GM18507 (cell line): ENCODE data around the gene ANKRD33.

Experiments
- DNase-seq: peaks from one replicate; pipeline ENCODE4 v3.0.0; 2011; ENCODE audit warnings: low read depth; ENCODE audit not compliant: insufficient read length; ENCODE audit errors: extremely low spot score
- FAIRE-seq: peaks from 2 replicates; lab custom pipeline; 2011; peaks lifted over from hg19 to GRCh38; lab: Jason Lieb, UNC

The ANKRD33 gene

GRCh38 chr12:51887476-51888315, at the start of gene ANKRD33:
Gene ANKRD33 (plus strand): TSS chr12:51888103. CDS start chr12:51888187, 84 bp downstream.
- DNase-seq (no peak), FAIRE-seq (no peak)

DNA sequence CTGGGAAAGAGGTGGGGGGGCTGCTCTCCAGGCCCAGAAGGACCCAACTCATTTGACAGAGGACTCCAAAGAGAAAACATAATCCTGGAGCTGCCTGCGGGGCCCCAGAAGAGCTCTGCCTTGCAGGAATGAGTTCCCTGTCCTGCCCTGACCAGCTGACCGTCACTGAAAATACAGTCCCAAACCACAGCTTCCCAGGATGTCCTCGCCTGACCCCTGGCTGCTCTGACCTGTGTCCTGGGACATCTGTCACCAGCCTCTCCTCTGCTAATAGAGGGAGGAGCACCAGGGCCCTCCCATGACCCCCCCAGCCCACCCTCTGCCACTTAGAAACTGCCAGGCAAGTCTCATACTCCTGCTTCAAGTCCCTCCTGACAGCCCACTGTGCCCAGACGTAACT, 49.1 kb upstream of the ANKRD33 start:
- DNase-seq, result no peak
- FAIRE-seq, result no peak

DNA sequence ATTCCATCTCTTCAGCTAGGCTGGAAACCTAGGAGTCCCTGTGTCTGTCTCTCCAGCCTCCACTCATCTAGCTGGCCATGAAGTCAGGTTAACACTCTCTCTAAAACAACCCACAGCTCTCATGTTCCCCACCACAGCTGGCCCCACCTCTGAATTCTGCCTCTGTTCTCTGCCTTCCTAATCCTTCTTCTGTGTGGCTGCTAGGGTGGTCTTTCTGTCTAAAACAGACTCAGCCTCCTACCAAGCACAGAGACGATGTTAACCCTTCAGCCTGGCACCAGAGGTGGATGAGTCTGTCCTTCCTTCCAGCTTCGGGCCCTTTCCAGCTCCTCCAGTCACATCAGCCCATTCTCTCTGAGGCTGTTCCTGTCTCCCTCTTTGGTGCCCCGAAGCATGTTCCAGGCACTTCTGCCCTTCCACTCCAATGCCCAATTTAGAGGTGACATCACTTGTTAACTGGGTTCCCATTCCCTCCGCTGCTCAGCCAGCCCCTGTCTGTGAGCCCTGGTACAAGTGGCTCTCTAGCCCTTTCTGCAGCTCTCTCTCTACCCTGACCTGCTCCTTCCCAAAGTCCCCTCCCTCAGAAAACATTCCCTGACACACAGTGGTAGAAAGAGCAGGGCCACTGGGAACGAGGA, 48.5 kb upstream of the ANKRD33 start:
- no peak for FAIRE-seq
- DNase-seq, result no peak

DNA sequence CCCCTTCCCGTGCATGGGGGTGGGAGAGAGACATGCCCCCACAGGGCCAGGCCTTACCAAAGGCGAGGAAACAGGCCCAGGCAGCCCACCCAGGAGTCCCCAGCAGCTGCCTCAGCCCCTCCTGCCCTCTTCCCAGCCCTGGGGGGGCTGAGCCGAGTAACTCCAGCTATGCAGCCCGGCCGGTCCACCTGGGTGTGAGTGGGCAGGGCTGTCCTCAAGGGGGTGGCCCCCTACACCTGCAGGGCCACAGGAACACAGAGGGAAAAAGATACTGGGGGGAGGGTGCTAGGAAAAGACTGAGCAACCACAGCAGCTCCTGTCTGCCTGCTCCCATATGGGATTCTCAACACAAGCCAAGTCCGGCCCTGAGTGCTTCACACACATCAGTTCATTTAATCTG, 46.9 kb upstream of the ANKRD33 start:
- FAIRE-seq (no peak), DNase-seq (no peak)

DNA sequence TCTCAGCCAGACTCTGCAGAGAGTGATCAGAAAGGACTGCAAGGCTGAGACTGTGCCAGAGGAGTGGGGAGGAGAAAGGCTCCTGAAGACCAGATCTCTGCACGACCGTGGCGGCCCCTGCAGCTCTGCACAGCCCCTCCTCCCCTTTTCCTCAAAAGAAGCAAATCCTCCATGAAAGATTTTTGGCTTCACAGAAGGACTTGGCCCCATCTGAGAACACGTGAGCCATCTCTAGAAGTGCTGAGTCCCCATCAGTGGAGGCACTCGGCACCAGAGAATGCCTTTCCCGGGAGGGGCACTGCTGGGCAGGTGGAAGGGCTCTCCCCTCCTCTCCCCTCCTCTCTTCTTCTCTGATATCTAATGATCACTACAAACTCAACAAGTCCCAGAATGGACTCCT, 46.2 kb upstream of the ANKRD33 start:
- FAIRE-seq (no peak), DNase-seq (no peak)

DNA sequence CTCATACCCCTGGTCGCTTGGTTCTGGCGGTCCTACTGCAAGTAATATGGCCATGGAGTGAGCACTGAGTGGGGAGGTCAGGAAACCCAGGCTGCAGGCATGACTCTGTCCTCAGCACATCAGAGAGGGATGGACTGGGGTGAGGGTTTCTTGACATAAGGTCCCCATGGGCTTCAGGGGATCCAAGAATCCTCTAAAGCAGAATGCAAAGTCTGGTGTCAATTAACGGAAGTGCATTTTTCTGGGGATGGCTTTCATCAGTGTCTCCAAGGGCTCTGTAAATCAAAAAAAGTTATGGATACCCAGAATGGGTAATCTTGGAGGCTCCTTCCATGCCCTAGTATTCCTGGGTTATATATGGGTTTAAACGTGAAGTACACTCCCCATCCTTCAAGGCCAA, 43.0 kb upstream of the ANKRD33 start:
- DNase-seq, result no peak
- no peak for FAIRE-seq

DNA sequence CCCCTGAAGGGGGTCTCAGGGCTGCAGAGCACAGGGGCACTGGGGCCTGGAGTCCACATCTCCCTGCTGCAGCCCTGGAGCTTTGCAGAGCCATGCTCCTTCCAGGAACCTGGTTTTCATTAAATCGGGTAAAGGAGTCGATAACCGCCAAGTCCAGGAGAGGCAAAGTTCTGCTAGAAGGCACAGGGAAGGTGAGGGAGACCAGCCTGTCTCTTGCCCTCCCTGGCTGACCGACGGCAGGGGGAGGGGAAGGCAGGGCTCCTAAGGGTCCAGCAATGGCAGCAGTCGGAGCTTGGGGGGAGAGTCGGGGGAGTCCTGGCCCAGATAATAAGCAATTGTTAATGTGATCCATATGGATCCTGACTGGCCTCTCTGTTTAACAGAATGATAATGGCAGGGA, 42.4 kb upstream of the ANKRD33 start:
- FAIRE-seq (no peak), DNase-seq (no peak)

DNA sequence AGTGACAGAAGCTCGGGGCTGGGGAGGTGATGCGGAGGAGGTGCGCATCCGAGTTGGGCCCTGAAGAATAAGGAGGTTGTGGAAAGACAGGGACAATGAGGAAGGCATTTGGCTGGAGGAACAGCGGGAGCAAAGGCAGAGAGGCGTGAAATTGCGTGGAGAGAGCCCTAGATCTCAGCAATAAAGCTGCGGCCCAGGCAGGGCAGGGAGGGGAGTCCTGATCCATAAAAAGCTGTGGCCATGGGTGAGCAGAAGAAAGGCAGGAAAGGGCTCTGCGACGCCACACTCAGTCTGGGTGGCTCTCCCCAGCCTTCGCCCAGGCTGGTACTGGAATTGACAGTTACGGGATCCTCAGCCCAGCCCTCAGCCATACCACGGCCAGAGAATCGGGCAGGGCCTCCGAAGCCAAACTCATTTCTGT, 41.6 kb upstream of the ANKRD33 start:
- no peak for FAIRE-seq
- no peak for DNase-seq

DNA sequence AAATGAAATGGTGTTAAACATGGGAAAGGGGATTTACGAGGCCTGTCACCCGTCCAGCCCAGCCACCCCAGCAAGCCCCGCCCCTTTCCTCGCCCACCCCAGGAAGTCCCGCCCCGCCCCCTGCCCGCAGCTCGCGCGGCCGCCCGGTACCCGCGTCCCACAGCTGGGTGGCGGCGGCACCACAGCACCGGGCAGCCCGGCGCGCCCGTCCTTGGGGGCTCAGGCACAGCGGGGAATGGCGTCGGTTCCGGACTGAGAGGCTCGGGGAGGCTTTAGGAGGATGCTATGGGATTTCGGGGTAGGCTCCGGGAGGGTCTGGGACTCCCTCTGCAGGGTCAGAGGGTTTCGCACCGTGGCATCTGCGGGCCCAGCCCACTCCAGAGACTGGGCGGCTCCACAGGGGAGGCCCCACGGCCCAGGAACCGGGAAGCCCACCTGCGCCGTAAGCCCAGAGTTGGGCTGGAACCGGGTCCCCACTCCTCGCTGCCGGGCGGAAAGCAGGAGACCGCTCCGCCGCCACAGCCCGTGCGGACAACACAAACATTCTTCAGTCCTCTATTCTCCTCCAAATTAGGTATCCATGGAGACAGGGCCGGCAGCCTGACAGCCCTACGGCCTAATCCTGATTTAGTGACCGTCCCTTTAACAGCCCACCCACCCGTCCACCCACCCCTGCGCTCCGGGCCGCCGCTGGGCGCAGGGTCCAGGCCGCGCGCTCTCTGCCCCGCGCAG, 40.8 kb upstream of the ANKRD33 start:
- no peak for FAIRE-seq
- DNase-seq, result no peak

- DNase-seq, result no peak
Measured at GRCh38 chr12:51847643-51848325, 40.1 kb upstream of the ANKRD33 start.

DNA sequence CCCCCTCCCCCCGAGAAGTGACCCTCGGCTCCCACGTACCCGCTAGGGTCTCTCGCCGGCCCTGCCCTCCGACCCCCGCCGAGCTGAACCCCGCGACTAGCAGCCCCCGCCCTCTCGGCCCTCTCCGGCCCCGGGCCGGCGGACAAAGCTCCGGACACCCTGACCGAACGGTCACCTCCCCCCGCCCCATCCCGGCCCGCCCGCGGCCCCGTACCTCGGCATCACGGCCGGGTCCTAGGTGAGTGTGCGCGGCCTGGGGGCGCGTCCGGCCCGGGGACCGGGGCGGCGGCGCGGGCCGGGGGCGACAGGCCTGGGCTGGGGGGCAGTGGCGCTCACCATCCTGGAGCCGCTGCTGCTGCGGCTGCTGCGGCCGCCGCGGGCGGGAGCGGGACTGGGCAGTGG, 39.6 kb upstream of the ANKRD33 start, which contains the start of gene FIGNL2:
FIGNL2 (minus strand) TSS at position 393 of the 402 bp plus-strand sequence. CDS start 26,305 bp downstream, outside the sequence.
- FAIRE-seq (no peak), DNase-seq (no peak)

More at GRCh38 chr12:51847643-51848325, 40.1 kb upstream of the ANKRD33 start:
- FAIRE-seq, result no peak

- FAIRE-seq, result no peak
Measured at GRCh38 chr12:51848841-51849735, 38.8 kb upstream of the ANKRD33 start.

DNA sequence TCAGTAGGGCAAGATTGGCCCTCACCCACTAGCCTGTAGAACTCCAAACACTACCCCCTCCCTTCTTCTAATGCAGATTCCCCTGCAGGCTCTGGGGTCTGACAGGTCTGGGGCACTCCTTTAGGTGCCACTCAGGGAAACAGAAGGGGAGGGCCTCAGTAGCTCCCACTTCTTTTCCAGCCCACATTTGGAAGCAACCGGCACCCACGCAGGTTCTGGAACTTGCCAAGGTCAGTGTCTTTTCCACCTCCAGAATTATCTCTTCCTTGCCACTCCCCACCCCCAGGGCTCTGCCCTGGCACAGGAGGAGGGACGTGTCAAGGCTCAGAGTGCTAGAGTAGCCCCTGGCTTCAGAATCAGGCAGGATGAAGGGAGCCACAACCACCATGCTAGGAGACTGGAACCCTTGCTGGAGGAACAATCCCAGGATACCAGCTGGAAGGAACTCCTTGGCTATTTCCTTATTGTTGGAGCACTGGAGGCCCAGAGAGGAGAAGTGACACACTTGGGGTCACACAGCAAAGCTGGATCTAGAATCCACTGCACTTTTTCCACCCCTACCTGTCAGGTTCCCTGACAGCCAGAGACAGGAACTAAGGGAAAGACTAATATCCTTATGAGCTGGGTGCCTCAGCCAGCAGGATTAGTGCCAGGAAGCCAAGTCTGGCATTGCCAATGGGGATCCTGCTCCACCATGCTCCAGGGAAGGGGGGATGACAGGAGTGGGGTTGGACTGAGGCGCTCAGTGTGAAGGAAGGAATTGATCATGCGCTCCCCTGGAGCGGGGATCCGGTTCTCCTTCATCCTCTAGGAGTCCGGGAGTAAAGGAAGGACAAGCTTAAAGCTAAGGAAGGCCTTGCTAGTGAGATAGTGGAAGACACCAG, 37.6 kb upstream of the ANKRD33 start:
- DNase-seq (no peak), FAIRE-seq (no peak)

More at GRCh38 chr12:51848841-51849735, 38.8 kb upstream of the ANKRD33 start:
- no peak for DNase-seq

GRCh38 chr12:51850965-51851299, 37.0 kb upstream of the ANKRD33 start:
- DNase-seq, result no peak
- no peak for FAIRE-seq

- DNase-seq (no peak), FAIRE-seq (no peak)
Measured at GRCh38 chr12:51851413-51852124, 36.3 kb upstream of the ANKRD33 start.

DNA sequence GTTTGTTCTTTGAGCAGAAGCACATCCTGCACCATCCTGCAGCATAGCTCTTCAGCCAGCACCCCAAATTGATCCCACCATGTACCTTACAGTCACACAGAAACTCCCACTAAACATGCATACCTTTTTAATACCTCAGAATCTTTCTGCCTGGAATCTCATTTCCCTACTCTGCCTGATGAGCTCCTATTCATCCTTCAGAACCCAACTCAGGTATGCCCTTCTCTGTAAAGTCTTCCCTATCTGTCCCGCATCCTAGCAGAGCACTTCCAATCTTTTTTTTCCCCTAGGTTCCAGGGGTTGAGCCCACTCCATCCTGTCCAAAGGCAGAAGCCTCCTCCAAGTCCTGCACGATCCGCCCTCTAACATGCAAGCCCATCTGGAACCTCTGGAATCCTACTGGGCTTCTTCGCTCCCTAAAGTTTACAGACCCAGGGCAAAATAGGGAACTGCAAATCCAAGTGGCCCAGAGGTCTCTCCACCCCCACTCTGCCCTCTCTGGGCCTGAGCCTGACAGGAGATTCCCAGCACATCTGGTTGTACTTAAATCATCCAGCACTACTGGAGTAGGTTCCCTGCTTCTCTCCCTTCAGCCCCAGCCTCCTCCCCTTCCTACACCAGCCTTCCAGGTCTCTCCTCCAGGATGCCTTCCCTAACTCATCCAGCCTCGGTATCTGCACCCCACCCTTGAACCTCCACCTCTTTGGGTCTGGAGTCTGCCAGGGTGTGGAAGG, 35.3 kb upstream of the ANKRD33 start:
- no peak for FAIRE-seq
- DNase-seq, result no peak
